ENCODE measurements around the gene FNIP2.
"Not testable (repeated sequence)": the region's sequence is repeated elsewhere in the genome, so short reads cannot be mapped to it uniquely, and the experiment has no call there.

The FNIP2 gene

GRCh38 chr4:158941321-158941720 is 172.5 kb downstream of the FNIP2 start:
- TF ChIP-seq CTCF (IDR thresholded peaks at IDR 0.05; ENCODE audit: low read depth, low read length): no peak
- no peak overlapping the region for H3K4me3 ChIP-seq (ENCODE audit: low read depth, low read length)

- no peak for TF ChIP-seq CTCF (IDR thresholded peaks at IDR 0.05; ENCODE audit: low read depth, low read length)
- no peak overlapping the region for H3K4me3 ChIP-seq (ENCODE audit: low read depth, low read length)
Measured at GRCh38 chr4:158941895-158942294, 173.1 kb downstream of the FNIP2 start.

- H3K4me3 ChIP-seq (ENCODE audit: low read depth, low read length): no peak overlapping the region
- no peak for TF ChIP-seq CTCF (IDR thresholded peaks at IDR 0.05; ENCODE audit: low read depth, low read length)
Measured at GRCh38 chr4:158945529-158946108, 176.8 kb downstream of the FNIP2 start.

- no peak overlapping the region for H3K4me3 ChIP-seq (ENCODE audit: low read depth, low read length)
- no peak for TF ChIP-seq CTCF (IDR thresholded peaks at IDR 0.05; ENCODE audit: low read depth, low read length)
Measured at GRCh38 chr4:158946825-158947224, 178.0 kb downstream of the FNIP2 start.

GRCh38 chr4:158948071-158948470 is 179.2 kb downstream of the FNIP2 start:
- H3K4me3 ChIP-seq (ENCODE audit: low read depth, low read length): no peak overlapping the region
- TF ChIP-seq CTCF (IDR thresholded peaks at IDR 0.05; ENCODE audit: low read depth, low read length): no peak

GRCh38 chr4:158949099-158949498 is 180.3 kb downstream of the FNIP2 start:
- no peak for TF ChIP-seq CTCF (IDR thresholded peaks at IDR 0.05; ENCODE audit: low read depth, low read length)
- no peak overlapping the region for H3K4me3 ChIP-seq (ENCODE audit: low read depth, low read length)

GRCh38 chr4:158952221-158952774 is 183.5 kb downstream of the FNIP2 start:
- H3K4me3 ChIP-seq (ENCODE audit: low read depth, low read length): not testable (repeated sequence)

GRCh38 chr4:158956345-158956744 is 187.5 kb downstream of the FNIP2 start:
- not testable (repeated sequence) for H3K4me3 ChIP-seq (ENCODE audit: low read depth, low read length)

- not testable (repeated sequence) for H3K4me3 ChIP-seq (ENCODE audit: low read depth, low read length)
Measured at GRCh38 chr4:158956918-158957317, 188.1 kb downstream of the FNIP2 start.
